DND-41 (cell line): Measurements from ENCODE around the gene HPDL.
A peak's percentile ranks its signal among the peaks of the same experiment; 100 is the strongest.

Experiments used
- ATAC-seq: fragments of 200-7000 bp; cut with Tn5 transposase; 3 replicates; pipeline ENCODE4 v1.9.1; 2021; ENCODE audit warnings: low read depth; ENCODE audit not compliant: insufficient read depth
- DNase-seq: peaks from one replicate; pipeline ENCODE4 v3.0.0-alpha.2; 2020
- H2AFZ ChIP-seq: 2 replicates; pipeline ENCODE4 v1.6.0; 2012; ENCODE audit warnings: low read depth, low read length
- H3K27ac ChIP-seq: 2 replicates; pipeline ENCODE4 v1.5.1; 2012; ENCODE audit warnings: low read length, inconsistent platforms
- H3K27me3 ChIP-seq: fragments of 200-600 bp; sonication (generic); 2 replicates; pipeline ENCODE4 v1.6.0; 2012; ENCODE audit warnings: low read length, mild to moderate bottlenecking, inconsistent platforms; ENCODE audit not compliant: insufficient read depth, poor library complexity
- H3K36me3 ChIP-seq: 2 replicates; pipeline ENCODE4 v1.5.1; 2012; ENCODE audit warnings: low read length, inconsistent platforms; ENCODE audit not compliant: insufficient read depth
- H3K4me1 ChIP-seq: 2 replicates; pipeline ENCODE4 v1.5.1; 2012; ENCODE audit warnings: mild to moderate bottlenecking, low read length; ENCODE audit not compliant: insufficient read depth
- H3K4me2 ChIP-seq: 2 replicates; pipeline ENCODE4 v1.6.0; 2012; ENCODE audit warnings: mild to moderate bottlenecking, moderate library complexity, low read length, inconsistent platforms; ENCODE audit not compliant: insufficient read depth
- H3K4me3 ChIP-seq, 2 experiments: fragments of 200-600 bp in 1 of 2; shearing (Covaris generic) in 1 of 2; 2 replicates each; pipeline ENCODE4 v1.5.1; 2012 to 2016; ENCODE audit warnings: inconsistent platforms in 2 of 2, low read length in 2 of 2, mild to moderate bottlenecking in 2 of 2, low read depth in 1 of 2, moderate library complexity in 1 of 2
- H3K79me2 ChIP-seq: 2 replicates; pipeline ENCODE4 v1.6.0; 2012; ENCODE audit warnings: low read length, inconsistent platforms; ENCODE audit not compliant: insufficient read depth
- H3K9ac ChIP-seq: 2 replicates; pipeline ENCODE4 v1.6.0; 2012; ENCODE audit warnings: low read depth, mild to moderate bottlenecking, inconsistent platforms, low read length, moderate library complexity
- H3K9me3 ChIP-seq: 2 replicates; pipeline ENCODE4 v1.5.1; 2012; ENCODE audit warnings: low read length, moderate library complexity, mild to moderate bottlenecking, inconsistent platforms; ENCODE audit not compliant: insufficient read depth, severe bottlenecking
- H4K20me1 ChIP-seq: 2 replicates; pipeline ENCODE4 v1.6.0; 2012; ENCODE audit warnings: low read length; ENCODE audit not compliant: insufficient read depth
- EZH2 ChIP-seq: IDR thresholded peaks from 3 replicates; pipeline ENCODE4 v1.6.1; 2012; ENCODE audit warnings: borderline replicate concordance, low read depth, mild to moderate bottlenecking, moderate library complexity, low read length, inconsistent platforms; ENCODE audit not compliant: severe bottlenecking
- TF ChIP-seq, protein P1 (sequence below): IDR thresholded peaks from 2 replicates; pipeline ENCODE4 v1.5.1; 2012; ENCODE audit warnings: borderline replicate concordance, low read length, moderate library complexity, mild to moderate bottlenecking; ENCODE audit not compliant: poor library complexity, severe bottlenecking; ENCODE audit errors: extremely low read depth

Gene HPDL

GRCh38 chr1:45339789-45340558 is 13.3 kb downstream of the HPDL start, which contains the start of the genes MUTYH and TOE1:
TSS of gene MUTYH (minus strand) at chr1:45340440. CDS start at chr1:45334505, 5,935 bp downstream.
TSS of gene TOE1 (plus strand) at chr1:45340170. CDS start at chr1:45340253, 83 bp downstream.
- Histone ChIP-seq H3K4me2 (peak within 1 kb of the TSS; percentile 91), H3K4me1 (peaks cover 30% of the 10 kb centered on the region), H3K27me3 (no peaks in the 10 kb centered on the region), H3K4me3 (peak within 1 kb of the TSS; percentile 53 to 76), H2AFZ (peak within 1 kb of the TSS; percentile 86), H3K79me2 (peaks cover 49% of the 10 kb centered on the region), H4K20me1 (peaks cover 23% of the 10 kb centered on the region; the same call in 1 of the 2 replicates), H3K27ac (peak within 1 kb of the TSS; percentile 91), H3K36me3 (peaks cover 52% of the 10 kb centered on the region), H3K9me3 (no peaks in the 10 kb centered on the region), H3K9ac (peak within 1 kb of the TSS; percentile 78)
- peak; percentile 80 for ATAC-seq
- DNase-seq, result peak; percentile 97
- TF ChIP-seq EZH2, result no peak
- TF ChIP-seq, protein P1, sequence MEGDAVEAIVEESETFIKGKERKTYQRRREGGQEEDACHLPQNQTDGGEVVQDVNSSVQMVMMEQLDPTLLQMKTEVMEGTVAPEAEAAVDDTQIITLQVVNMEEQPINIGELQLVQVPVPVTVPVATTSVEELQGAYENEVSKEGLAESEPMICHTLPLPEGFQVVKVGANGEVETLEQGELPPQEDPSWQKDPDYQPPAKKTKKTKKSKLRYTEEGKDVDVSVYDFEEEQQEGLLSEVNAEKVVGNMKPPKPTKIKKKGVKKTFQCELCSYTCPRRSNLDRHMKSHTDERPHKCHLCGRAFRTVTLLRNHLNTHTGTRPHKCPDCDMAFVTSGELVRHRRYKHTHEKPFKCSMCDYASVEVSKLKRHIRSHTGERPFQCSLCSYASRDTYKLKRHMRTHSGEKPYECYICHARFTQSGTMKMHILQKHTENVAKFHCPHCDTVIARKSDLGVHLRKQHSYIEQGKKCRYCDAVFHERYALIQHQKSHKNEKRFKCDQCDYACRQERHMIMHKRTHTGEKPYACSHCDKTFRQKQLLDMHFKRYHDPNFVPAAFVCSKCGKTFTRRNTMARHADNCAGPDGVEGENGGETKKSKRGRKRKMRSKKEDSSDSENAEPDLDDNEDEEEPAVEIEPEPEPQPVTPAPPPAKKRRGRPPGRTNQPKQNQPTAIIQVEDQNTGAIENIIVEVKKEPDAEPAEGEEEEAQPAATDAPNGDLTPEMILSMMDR, result no peak

GRCh38 chr1:45340816-45341466 is 14.2 kb downstream of the HPDL start:
- TF ChIP-seq, protein P1, result no peak
- no peak for TF ChIP-seq EZH2
- Histone ChIP-seq H3K4me1 (peaks cover 30% of the 10 kb centered on the region), H3K9me3 (no peaks in the 10 kb centered on the region), H3K9ac (peak overlapping the region; percentile 78), H3K27me3 (no peaks in the 10 kb centered on the region), H3K27ac (peak overlapping the region; percentile 91), H3K4me3 (peak overlapping the region; percentile 53 to 76; a peak in 3 of 4 replicates), H4K20me1 (peaks cover 23% of the 10 kb centered on the region; the same call in 1 of the 2 replicates), H3K79me2 (peaks cover 49% of the 10 kb centered on the region), H3K36me3 (peaks cover 60% of the 10 kb centered on the region), H3K4me2 (peak overlapping the region; percentile 91), H2AFZ (peak overlapping the region; percentile 86)
- ATAC-seq, result peak; percentile 2; the same call in 1 of the 3 replicates
- DNase-seq, result peak; percentile 40

- H3K9ac ChIP-seq, result no peak overlapping the region
- H3K9me3 ChIP-seq, result no peaks in the 10 kb centered on the region
- H3K4me2 ChIP-seq, result no peak overlapping the region
- TF ChIP-seq, protein P1, result no peak
- TF ChIP-seq EZH2, result no peak
- no peak overlapping the region for H2AFZ ChIP-seq
- H3K27me3 ChIP-seq, result no peaks in the 10 kb centered on the region
- DNase-seq (no peak), ATAC-seq (no peak)
- no peak overlapping the region for H3K27ac ChIP-seq
- peaks cover 19% of the 10 kb centered on the region for H3K4me1 ChIP-seq
- peaks cover 54% of the 10 kb centered on the region for H3K36me3 ChIP-seq
- peaks cover 35% of the 10 kb centered on the region for H3K79me2 ChIP-seq
- peaks cover 23% of the 10 kb centered on the region; the same call in 1 of the 2 replicates for H4K20me1 ChIP-seq
- H3K4me3 ChIP-seq, result no peak overlapping the region
These were observed 17.8 kb downstream of the HPDL start for GRCh38 chr1:45344499-45344898.
